ENCODE data around the gene FLVCR2.

DNA sequence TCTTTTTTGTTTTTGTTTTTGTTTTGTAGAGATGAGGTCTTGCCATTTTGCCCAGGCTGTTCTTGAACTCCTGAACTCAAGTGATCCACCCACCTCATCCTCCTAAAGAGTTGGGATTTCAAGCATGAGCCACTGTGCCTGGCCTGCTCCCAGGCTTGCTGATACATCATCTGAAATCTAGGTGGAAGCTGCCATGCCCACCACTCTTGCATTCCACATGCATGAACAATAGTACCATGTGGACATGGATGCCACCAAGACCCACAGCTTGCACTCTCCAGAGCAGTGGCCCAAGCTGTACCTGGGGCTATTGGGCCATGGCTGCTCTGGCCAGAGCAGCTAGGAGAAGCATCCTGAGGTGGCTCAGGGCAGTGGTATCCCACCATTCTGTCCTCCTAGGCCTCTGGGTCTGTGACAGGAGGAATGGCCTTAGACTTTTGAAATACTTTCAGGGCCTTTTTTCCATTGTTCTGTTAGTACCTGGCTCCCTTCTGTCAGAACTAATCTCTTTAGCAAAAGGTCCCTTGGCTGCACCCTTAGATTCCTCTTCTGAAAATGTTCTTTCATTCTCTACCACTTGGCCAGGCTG lies 13.7 kb downstream of the FLVCR2 start:
- TF ChIP-seq, protein P1, sequence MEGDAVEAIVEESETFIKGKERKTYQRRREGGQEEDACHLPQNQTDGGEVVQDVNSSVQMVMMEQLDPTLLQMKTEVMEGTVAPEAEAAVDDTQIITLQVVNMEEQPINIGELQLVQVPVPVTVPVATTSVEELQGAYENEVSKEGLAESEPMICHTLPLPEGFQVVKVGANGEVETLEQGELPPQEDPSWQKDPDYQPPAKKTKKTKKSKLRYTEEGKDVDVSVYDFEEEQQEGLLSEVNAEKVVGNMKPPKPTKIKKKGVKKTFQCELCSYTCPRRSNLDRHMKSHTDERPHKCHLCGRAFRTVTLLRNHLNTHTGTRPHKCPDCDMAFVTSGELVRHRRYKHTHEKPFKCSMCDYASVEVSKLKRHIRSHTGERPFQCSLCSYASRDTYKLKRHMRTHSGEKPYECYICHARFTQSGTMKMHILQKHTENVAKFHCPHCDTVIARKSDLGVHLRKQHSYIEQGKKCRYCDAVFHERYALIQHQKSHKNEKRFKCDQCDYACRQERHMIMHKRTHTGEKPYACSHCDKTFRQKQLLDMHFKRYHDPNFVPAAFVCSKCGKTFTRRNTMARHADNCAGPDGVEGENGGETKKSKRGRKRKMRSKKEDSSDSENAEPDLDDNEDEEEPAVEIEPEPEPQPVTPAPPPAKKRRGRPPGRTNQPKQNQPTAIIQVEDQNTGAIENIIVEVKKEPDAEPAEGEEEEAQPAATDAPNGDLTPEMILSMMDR (tag by site-specific recombination; IDR thresholded peaks at IDR 0.05), result no peak
- TF ChIP-seq ZNF133 (tag by site-specific recombination; IDR thresholded peaks at IDR 0.05), result no peak
- TF ChIP-seq, protein P2, sequence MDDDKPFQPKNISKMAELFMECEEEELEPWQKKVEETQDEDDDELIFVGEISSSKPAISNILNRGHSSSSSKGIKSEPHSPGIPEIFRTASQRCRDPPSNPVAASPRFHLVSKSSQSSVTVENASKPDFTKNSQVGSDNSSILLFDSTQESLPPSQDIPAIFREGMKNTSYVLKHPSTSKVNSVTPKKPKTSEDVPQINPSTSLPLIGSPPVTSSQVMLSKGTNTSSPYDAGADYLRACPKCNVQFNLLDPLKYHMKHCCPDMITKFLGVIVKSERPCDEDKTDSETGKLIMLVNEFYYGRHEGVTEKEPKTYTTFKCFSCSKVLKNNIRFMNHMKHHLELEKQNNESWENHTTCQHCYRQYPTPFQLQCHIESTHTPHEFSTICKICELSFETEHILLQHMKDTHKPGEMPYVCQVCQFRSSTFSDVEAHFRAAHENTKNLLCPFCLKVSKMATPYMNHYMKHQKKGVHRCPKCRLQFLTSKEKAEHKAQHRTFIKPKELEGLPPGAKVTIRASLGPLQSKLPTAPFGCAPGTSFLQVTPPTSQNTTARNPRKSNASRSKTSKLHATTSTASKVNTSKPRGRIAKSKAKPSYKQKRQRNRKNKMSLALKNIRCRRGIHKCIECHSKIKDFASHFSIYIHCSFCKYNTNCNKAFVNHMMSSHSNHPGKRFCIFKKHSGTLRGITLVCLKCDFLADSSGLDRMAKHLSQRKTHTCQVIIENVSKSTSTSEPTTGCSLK (tag by site-specific recombination; IDR thresholded peaks at IDR 0.05), result no peak
- TF ChIP-seq ZNF362 (tag by site-specific recombination; IDR thresholded peaks at IDR 0.05), result no peak
- TF ChIP-seq ZBTB26 (tag by site-specific recombination; optimal IDR thresholded peaks at IDR 0.05), result no peak
- no peak for TF ChIP-seq YY1 (tag by site-specific recombination; IDR thresholded peaks at IDR 0.05)
- TF ChIP-seq ZNF423 (tag by site-specific recombination; IDR thresholded peaks at IDR 0.05), result no peak
- TF ChIP-seq, protein P3, sequence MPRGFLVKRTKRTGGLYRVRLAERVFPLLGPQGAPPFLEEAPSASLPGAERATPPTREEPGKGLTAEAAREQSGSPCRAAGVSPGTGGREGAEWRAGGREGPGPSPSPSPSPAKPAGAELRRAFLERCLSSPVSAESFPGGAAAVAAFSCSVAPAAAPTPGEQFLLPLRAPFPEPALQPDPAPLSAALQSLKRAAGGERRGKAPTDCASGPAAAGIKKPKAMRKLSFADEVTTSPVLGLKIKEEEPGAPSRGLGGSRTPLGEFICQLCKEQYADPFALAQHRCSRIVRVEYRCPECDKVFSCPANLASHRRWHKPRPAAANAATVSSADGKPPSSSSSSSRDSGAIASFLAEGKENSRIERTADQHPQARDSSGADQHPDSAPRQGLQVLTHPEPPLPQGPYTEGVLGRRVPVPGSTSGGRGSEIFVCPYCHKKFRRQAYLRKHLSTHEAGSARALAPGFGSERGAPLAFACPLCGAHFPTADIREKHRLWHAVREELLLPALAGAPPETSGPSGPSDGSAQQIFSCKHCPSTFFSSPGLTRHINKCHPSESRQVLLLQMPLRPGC (tag by site-specific recombination; IDR thresholded peaks at IDR 0.05), result no peak

Measured in HEK293 (cell line).